Suppressor macrophage treated with lipopolysaccharide for 1 hour (primary cell): ENCODE measurements around the gene VPS11.

Experiments used
- DNase-seq, 3 donors: peaks; one replicate each; pipeline ENCODE4 v3.0.0-alpha.2; 2020 to 2022

VPS11 gene

GRCh38 chr11:119106564-119107537 lies 39.2 kb downstream of the VPS11 start, which contains the start of gene C2CD2L:
C2CD2L (plus strand) TSS chr11:119107344; CDS start chr11:119107742, 398 bp downstream.
- peak; percentile 93 to 98 (median 97) for DNase-seq

GRCh38 chr11:119107538-119108145 lies 40.0 kb downstream of the VPS11 start:
- DNase-seq = peak in 1 of 3 donors; percentile 36

GRCh38 chr11:119108146-119108856 lies 40.7 kb downstream of the VPS11 start:
- peak; percentile 64 to 73 (median 70) for DNase-seq

- no peak for DNase-seq
Measured at GRCh38 chr11:119108857-119109221, 41.2 kb downstream of the VPS11 start.

GRCh38 chr11:119109843-119110242 lies 42.2 kb downstream of the VPS11 start:
- DNase-seq = no peak

GRCh38 chr11:119110439-119110838 lies 42.8 kb downstream of the VPS11 start:
- no peak for DNase-seq

- DNase-seq = no peak
Measured at GRCh38 chr11:119111361-119111925, 43.8 kb downstream of the VPS11 start.

GRCh38 chr11:119112314-119113020 lies 44.8 kb downstream of the VPS11 start:
- no peak for DNase-seq

- no peak for DNase-seq
Measured at GRCh38 chr11:119113716-119114115, 46.1 kb downstream of the VPS11 start.

- no peak for DNase-seq
Measured at GRCh38 chr11:119114351-119114750, 46.7 kb downstream of the VPS11 start.

GRCh38 chr11:119115484-119116234 lies 48.0 kb downstream of the VPS11 start:
- DNase-seq = peak; percentile 83 to 90 (median 87)

- peak in 1 of 3 donors; percentile 12 for DNase-seq
Measured at GRCh38 chr11:119116235-119116594, 48.6 kb downstream of the VPS11 start.

- DNase-seq = no peak
Measured at GRCh38 chr11:119116601-119117000, 49.0 kb downstream of the VPS11 start.

- DNase-seq = peak in 1 of 3 donors; percentile 25
Measured at GRCh38 chr11:119117004-119117706, 49.5 kb downstream of the VPS11 start.

- DNase-seq = no peak
Measured at GRCh38 chr11:119118227-119118626, 50.6 kb downstream of the VPS11 start.

- no peak for DNase-seq
Measured at GRCh38 chr11:119118946-119119345, 51.3 kb downstream of the VPS11 start.

GRCh38 chr11:119120639-119121007 lies 53.0 kb downstream of the VPS11 start:
- DNase-seq = no peak

GRCh38 chr11:119121008-119121810 lies 53.6 kb downstream of the VPS11 start, which contains the start of gene HINFP:
HINFP (plus strand) TSS chr11:119121580; CDS start chr11:119126945, 5,365 bp downstream.
- DNase-seq = peak; percentile 99

- DNase-seq = peak in 2 of 3 donors; percentile 44 to 68
Measured at GRCh38 chr11:119121811-119122124, 54.1 kb downstream of the VPS11 start.

GRCh38 chr11:119125821-119126220 lies 58.2 kb downstream of the VPS11 start:
- DNase-seq = no peak
